ENCODE results near the gene SEC11C.

SEC11C gene

GRCh38 chr18:59139615-59140301 is at the start of gene SEC11C:
SEC11C (plus strand) TSS chr18:59139884; CDS start chr18:59139949, 65 bp downstream.
- no peak for TF ChIP-seq CTCF (IDR thresholded peaks at IDR 0.05; ENCODE audit: low read depth, low read length)
- H3K4me3 ChIP-seq (ENCODE audit: low read depth, low read length), result peak within 1 kb of the TSS; percentile 75

- no peak for TF ChIP-seq CTCF (IDR thresholded peaks at IDR 0.05; ENCODE audit: low read depth, low read length)
- no peak overlapping the region for H3K4me3 ChIP-seq (ENCODE audit: low read depth, low read length)
These were observed 48.6 kb upstream of the SEC11C start for GRCh38 chr18:59090966-59091603.

- no peak for TF ChIP-seq CTCF (IDR thresholded peaks at IDR 0.05; ENCODE audit: low read depth, low read length)
- H3K4me3 ChIP-seq (ENCODE audit: low read depth, low read length), result no peak overlapping the region
These were observed 46.0 kb upstream of the SEC11C start for GRCh38 chr18:59093668-59094067.

- H3K4me3 ChIP-seq (ENCODE audit: low read depth, low read length), result no peak overlapping the region
- TF ChIP-seq CTCF (IDR thresholded peaks at IDR 0.05; ENCODE audit: low read depth, low read length), result no peak
These were observed 45.1 kb upstream of the SEC11C start for GRCh38 chr18:59094569-59094968.

- no peak for TF ChIP-seq CTCF (IDR thresholded peaks at IDR 0.05; ENCODE audit: low read depth, low read length)
- H3K4me3 ChIP-seq (ENCODE audit: low read depth, low read length), result no peak overlapping the region
These were observed 43.4 kb upstream of the SEC11C start for GRCh38 chr18:59096098-59096789.

- H3K4me3 ChIP-seq (ENCODE audit: low read depth, low read length), result no peak overlapping the region
- TF ChIP-seq CTCF (IDR thresholded peaks at IDR 0.05; ENCODE audit: low read depth, low read length), result no peak
These were observed 37.8 kb upstream of the SEC11C start for GRCh38 chr18:59101830-59102414.
